Kidney (tissue), 14 donors: ENCODE measurements around the gene PARVG. TPM values are rescaled to one million over a fixed set of nuclear protein-coding genes. Genes with fewer than 3 reads are reported as not detected.
A peak's percentile ranks its signal among the peaks of the same experiment; 100 is the strongest.

Source experiments
- DNase-seq, 5 donors: peaks; one replicate each; pipeline ENCODE4 v3.0.0-alpha.2; 2013 to 2020
- FAIRE-seq: peaks from 2 replicates; lab custom pipeline; 2012; peaks lifted over from hg19 to GRCh38; lab: Jason Lieb, UNC
- H3K27ac ChIP-seq, 2 donors: one replicate each; pipeline ENCODE4 v1.7.0; 2013; ENCODE audit warnings: low read depth in 2 of 2, low read length in 2 of 2, inconsistent platforms in 1 of 2
- H3K27me3 ChIP-seq: one replicate; pipeline ENCODE4 v1.7.1; 2013; ENCODE audit warnings: low read length, inconsistent platforms; ENCODE audit not compliant: control insufficient read depth, insufficient read depth
- H3K36me3 ChIP-seq, 3 donors: one replicate each; pipeline versions ENCODE4 v1.7.0 to v1.7.1; 2013; ENCODE audit warnings: low read length in 3 of 3, control low read depth in 1 of 3, inconsistent platforms in 1 of 3; ENCODE audit not compliant: insufficient read depth in 3 of 3, control insufficient read depth in 2 of 3
- H3K4me1 ChIP-seq, 3 donors: one replicate each; pipeline versions ENCODE4 v1.7.0 to v1.7.1; 2013; ENCODE audit warnings: low read length in 3 of 3, inconsistent platforms in 1 of 3, low read depth in 1 of 3; ENCODE audit not compliant: control insufficient read depth in 2 of 3, insufficient read depth in 2 of 3
- H3K4me3 ChIP-seq, 3 donors: one replicate each; pipeline versions ENCODE4 v1.7.0 to v1.8.1; 2013; ENCODE audit warnings: low read length in 3 of 3, control low read depth in 1 of 3, inconsistent platforms in 1 of 3
- H3K9ac ChIP-seq, 3 donors: one replicate each; pipeline versions ENCODE4 v1.7.0 to v1.7.1; 2013; ENCODE audit warnings: low read length in 3 of 3, control low read depth in 1 of 3, inconsistent platforms in 1 of 3
- H3K9me3 ChIP-seq, 3 donors: one replicate each; pipeline versions ENCODE4 v1.7.0 to v1.7.1; 2013; ENCODE audit warnings: low read length in 3 of 3, control low read depth in 1 of 3, inconsistent platforms in 1 of 3; ENCODE audit not compliant: control insufficient read depth in 2 of 3, insufficient read depth in 1 of 3
- intact Hi-C: fragments of 100-400 bp; cut with DNase I; formaldehyde crosslinking; loops from one replicate; pipeline ENCODE4 v1.11.1; 2022
- polyA plus RNA-seq: library from polyadenylated mRNA; stranded (reverse); fragments of 350-450 nt; fragmentation: Illumina TruSeq; extraction: RNeasy Lipid Tissue Mini Kit (QIAGEN cat#74804); gene quantifications from one replicate; pipeline ENCODE4 v1.2.3, GENCODE V29; 2014; ENCODE audit warnings: low read depth, low replicate concordance; ENCODE audit not compliant: insufficient read depth
- total RNA-seq: library from RNA; stranded (reverse); fragmentation: NEBNext Ultra II Directional; extraction: Animal tissue kit (Norgen Biotek cat#: 25700); gene quantifications from one replicate; pipeline ENCODE4 v1.2.1, GENCODE V29; 2021
- TF ChIP-seq, protein P1 (sequence below): IDR thresholded peaks from 3 replicates; pipeline ENCODE4 v1.5.1; 2012; ENCODE audit warnings: mild to moderate bottlenecking, moderate library complexity, borderline replicate concordance; ENCODE audit not compliant: insufficient read depth; ENCODE audit errors: extremely low read depth
- donor health status: control.
- donor health status: control.
- donor health status: control.
- donor health status: control.
- donor health status: control.
- donor health status: DM: yes; HTN: yes; CAD: no.
- donor health status: Normal renal cell carcinoma (clear cell type).

Gene PARVG
- total and polyA plus RNA-seq, 2 donors from 2014 or later: 2.5 to 20.9 TPM

GRCh38 chr22:44153710-44154109 lies 27.0 kb upstream of the PARVG start:
- Histone ChIP-seq H3K9ac (no peak overlapping the region), H3K4me1 (peaks cover 0 to 3% (median 2%) of the 10 kb centered on the region in 3 donors), H3K9me3 (no peaks in the 10 kb centered on the region), H3K4me3 (no peak overlapping the region), H3K27ac (no peak overlapping the region), H3K36me3 (no peaks in the 10 kb centered on the region), H3K27me3 (no peaks in the 10 kb centered on the region)
- DNase-seq (peak in 4 of 5 donors; percentile 9 to 71 (median 64)), FAIRE-seq (no peak)
- intact Hi-C loops: no loop called here
- TF ChIP-seq, protein P1, sequence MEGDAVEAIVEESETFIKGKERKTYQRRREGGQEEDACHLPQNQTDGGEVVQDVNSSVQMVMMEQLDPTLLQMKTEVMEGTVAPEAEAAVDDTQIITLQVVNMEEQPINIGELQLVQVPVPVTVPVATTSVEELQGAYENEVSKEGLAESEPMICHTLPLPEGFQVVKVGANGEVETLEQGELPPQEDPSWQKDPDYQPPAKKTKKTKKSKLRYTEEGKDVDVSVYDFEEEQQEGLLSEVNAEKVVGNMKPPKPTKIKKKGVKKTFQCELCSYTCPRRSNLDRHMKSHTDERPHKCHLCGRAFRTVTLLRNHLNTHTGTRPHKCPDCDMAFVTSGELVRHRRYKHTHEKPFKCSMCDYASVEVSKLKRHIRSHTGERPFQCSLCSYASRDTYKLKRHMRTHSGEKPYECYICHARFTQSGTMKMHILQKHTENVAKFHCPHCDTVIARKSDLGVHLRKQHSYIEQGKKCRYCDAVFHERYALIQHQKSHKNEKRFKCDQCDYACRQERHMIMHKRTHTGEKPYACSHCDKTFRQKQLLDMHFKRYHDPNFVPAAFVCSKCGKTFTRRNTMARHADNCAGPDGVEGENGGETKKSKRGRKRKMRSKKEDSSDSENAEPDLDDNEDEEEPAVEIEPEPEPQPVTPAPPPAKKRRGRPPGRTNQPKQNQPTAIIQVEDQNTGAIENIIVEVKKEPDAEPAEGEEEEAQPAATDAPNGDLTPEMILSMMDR: no peak

GRCh38 chr22:44154436-44154942 lies 26.2 kb upstream of the PARVG start:
- DNase-seq (peak in 2 of 5 donors; percentile 49 to 61), FAIRE-seq (no peak)
- H3K36me3 ChIP-seq: no peaks in the 10 kb centered on the region
- no peak overlapping the region for H3K9ac ChIP-seq
- H3K4me1 ChIP-seq: peaks cover 0 to 3% (median 2%) of the 10 kb centered on the region in 3 donors
- no peaks in the 10 kb centered on the region for H3K9me3 ChIP-seq
- peak overlapping the region in 1 of 3 donors; percentile 31 for H3K4me3 ChIP-seq
- no peaks in the 10 kb centered on the region for H3K27me3 ChIP-seq
- no peak overlapping the region for H3K27ac ChIP-seq
- TF ChIP-seq, protein P1: no peak
- intact Hi-C loops: no loop called here

- peak in 1 of 5 donors; percentile 39 for DNase-seq
- H3K27me3 ChIP-seq: no peaks in the 10 kb centered on the region
- no peaks in the 10 kb centered on the region for H3K9me3 ChIP-seq
- no peak for FAIRE-seq
- intact Hi-C loops: no loop called here
- no peak overlapping the region for H3K27ac ChIP-seq
- H3K9ac ChIP-seq: no peak overlapping the region
- peaks cover 0 to 3% (median 2%) of the 10 kb centered on the region in 3 donors for H3K4me1 ChIP-seq
- H3K36me3 ChIP-seq: no peaks in the 10 kb centered on the region
- no peak overlapping the region for H3K4me3 ChIP-seq
- TF ChIP-seq, protein P1: no peak
Measured at GRCh38 chr22:44155115-44155514, 25.6 kb upstream of the PARVG start.
